Activated naive CD8-positive, alpha-beta T cell (primary cell): Measurements from ENCODE around the gene SLC6A3.

ENCODE experiments used
- H3K27ac Mint-ChIP-seq: one replicate; pipeline ENCODE4 v1.8.0; 2021; ENCODE audit warnings: mixed read lengths
- H3K27me3 Mint-ChIP-seq: one replicate; pipeline ENCODE4 v1.8.0; 2021; ENCODE audit warnings: mixed read lengths
- H3K36me3 Mint-ChIP-seq: one replicate; pipeline ENCODE4 v1.8.0; 2021; ENCODE audit warnings: mixed read lengths
- H3K4me1 Mint-ChIP-seq: one replicate; pipeline ENCODE4 v1.8.0; 2021; ENCODE audit warnings: low read depth, mixed read lengths
- H3K4me3 Mint-ChIP-seq: one replicate; pipeline ENCODE4 v1.8.0; 2021; ENCODE audit warnings: mild to moderate bottlenecking, mixed read lengths
- H3K9me3 Mint-ChIP-seq: one replicate; pipeline ENCODE4 v1.8.0; 2021; ENCODE audit warnings: low read depth, mixed read lengths

The SLC6A3 gene

DNA sequence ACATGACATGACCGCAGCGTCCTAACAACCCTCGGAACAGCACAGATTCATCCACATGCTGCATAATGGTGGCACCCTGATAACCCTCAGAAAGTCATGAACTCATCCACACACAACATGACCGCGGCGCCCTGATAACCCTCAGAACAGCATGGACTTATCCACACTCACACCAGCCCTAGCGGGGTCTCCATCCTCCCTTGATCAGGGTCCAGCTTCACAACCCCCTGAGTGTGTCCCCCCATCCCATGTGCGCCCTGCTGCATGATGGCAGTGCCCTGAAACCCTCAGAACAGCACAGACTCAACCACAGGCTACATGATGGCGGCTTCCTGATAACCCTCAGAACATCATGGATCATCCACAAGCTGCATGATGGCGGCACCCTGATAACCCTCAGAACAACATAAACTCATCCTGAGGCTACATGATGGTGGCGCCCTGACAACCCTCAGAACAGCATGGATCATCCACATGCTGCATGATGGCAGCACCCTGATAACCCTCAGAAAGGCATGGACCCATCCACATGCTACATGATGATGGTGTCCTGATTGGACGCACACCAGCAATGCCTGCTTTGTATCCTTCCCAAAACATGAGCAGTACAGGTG lies 28.3 kb downstream of the SLC6A3 start:
- H3K4me1 Mint-ChIP-seq, result no peaks in the 10 kb centered on the region
- no peaks in the 10 kb centered on the region for H3K36me3 Mint-ChIP-seq
- H3K27ac Mint-ChIP-seq, result no peak overlapping the region
- H3K4me3 Mint-ChIP-seq, result no peak overlapping the region
- peaks cover under 1% of the 10 kb centered on the region for H3K27me3 Mint-ChIP-seq
- H3K9me3 Mint-ChIP-seq, result no peaks in the 10 kb centered on the region

DNA sequence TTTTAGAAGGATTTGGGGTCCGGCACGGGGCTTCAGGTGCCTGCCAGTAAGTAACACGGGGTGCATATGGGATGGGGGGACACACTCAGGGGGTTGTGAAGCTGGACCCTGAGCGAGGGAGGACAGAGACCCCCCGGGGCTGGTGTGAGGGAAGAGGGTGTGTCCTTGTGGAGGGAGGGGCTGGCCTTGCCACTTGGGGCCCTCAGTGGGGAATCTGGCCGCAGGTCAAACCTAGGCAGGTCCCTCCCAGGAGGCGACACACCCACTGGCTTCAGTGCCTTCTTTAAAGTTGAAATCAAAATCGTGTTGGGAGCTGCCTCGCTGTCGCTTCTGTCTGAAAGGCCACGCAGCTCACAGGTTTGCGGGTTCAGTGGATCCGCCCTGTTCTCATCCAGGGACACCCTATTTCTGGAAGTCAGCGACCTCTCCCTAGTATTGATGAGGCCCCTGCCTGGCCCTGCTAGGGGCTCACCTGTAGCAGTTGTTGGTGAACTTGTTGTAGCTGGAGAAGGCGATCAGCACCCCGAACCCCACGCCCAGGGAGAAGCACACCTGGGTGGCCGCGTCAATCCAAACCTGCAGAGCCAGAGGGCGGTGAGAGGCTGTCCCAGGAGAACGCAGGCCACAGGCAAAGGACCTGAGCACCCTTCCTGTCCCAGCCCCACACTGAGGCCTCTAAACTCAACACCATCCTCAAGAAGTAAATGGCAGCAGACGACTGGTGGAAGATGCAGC lies 29.4 kb downstream of the SLC6A3 start:
- no peak overlapping the region for H3K4me3 Mint-ChIP-seq
- no peaks in the 10 kb centered on the region for H3K9me3 Mint-ChIP-seq
- H3K27ac Mint-ChIP-seq, result no peak overlapping the region
- peaks cover 3% of the 10 kb centered on the region for H3K27me3 Mint-ChIP-seq
- H3K36me3 Mint-ChIP-seq, result no peaks in the 10 kb centered on the region
- H3K4me1 Mint-ChIP-seq, result no peaks in the 10 kb centered on the region

DNA sequence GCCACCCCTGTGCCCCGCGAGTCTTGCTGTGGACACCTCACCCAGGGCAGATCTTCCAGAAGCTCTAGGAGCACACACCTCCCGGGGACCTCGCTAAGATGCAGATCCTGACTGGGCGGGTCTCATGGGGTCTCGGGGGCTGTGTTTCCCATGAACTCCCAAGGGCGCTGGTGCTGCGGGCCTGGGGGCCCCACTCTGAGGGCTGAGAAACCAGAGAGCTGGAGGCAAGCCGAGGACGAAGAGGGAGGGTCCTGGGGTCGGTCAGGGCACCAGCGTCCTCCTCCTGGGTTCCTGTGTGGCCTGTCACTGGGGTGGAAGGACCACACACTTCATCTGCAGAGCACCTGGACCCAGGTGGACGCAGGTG lies 30.2 kb downstream of the SLC6A3 start:
- Mint-ChIP-seq H3K4me1 (no peaks in the 10 kb centered on the region), H3K27me3 (peaks cover 3% of the 10 kb centered on the region), H3K9me3 (no peaks in the 10 kb centered on the region), H3K27ac (no peak overlapping the region), H3K36me3 (no peaks in the 10 kb centered on the region), H3K4me3 (no peak overlapping the region)

DNA sequence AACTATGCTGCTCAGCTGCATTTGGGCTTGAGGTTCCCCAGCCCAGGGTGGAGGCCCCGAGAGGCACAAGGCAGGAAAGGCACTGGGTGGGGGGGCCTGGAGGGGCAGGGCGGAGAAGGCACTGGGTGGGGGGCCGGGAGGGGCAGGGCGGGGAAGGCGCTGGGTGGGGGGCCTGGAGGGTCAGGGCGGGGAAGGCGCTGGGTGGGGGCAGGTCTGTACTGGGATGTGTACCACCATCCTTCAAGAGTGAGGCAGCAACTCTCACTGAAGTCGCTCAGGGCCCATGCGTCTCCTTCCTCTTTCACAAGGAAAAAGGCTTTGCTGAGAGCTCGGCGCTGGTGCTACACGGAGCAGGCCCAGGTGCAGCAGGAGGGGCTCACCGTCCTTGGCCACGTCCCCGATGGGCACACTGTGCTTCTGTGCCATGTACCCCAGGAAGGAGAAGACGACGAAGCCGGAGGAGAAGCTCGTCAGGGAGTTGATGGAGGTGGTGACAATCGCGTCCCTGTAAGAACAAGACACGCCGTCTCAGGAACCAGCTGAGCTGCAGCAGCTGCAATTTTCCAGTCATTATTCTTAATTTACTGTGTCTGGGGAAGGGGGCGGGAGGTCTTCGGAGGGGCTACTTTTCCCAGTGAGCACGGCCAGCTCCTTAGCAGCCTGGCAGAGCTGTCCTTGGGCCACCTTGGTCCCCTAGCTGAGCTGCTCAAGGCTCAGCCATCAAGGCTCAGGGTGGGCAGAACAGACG lies 30.8 kb downstream of the SLC6A3 start:
- Mint-ChIP-seq H3K9me3 (no peaks in the 10 kb centered on the region), H3K36me3 (no peaks in the 10 kb centered on the region), H3K4me3 (no peak overlapping the region), H3K27me3 (peaks cover 3% of the 10 kb centered on the region), H3K27ac (no peak overlapping the region), H3K4me1 (no peaks in the 10 kb centered on the region)

DNA sequence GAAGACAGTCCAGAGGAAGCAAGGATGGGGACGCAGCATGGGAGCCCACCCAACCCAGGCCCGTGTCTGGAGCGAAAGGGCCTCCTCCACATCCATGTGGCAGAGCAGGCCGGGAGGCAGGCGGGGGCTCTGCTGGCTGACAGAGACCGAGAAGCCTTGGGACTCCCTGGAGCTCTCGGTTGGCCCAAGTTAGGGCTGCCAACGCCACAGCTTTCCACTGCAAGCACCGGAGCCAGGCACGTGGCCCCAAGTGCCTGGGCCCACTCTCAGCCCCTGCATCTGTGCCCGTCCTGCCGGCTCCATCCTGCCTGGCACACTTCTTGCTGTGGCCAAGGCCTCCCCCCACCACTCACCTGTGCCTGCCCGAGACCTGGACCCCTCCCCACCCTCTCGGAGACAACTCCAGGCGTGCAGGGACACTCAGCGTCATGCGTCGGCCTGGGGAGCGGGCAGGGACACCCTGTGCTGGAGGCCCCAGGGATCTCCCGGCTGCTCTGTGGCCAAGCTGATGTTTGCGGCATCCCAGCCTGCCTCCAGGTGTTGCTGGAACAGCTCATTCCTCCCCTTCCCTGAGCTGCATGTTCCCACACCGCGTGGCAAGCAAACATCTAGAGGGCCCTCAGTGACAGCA lies 31.5 kb downstream of the SLC6A3 start:
- no peak overlapping the region for H3K4me3 Mint-ChIP-seq
- H3K27ac Mint-ChIP-seq, result no peak overlapping the region
- peaks cover 3% of the 10 kb centered on the region for H3K27me3 Mint-ChIP-seq
- H3K36me3 Mint-ChIP-seq, result no peaks in the 10 kb centered on the region
- H3K9me3 Mint-ChIP-seq, result no peaks in the 10 kb centered on the region
- no peaks in the 10 kb centered on the region for H3K4me1 Mint-ChIP-seq

DNA sequence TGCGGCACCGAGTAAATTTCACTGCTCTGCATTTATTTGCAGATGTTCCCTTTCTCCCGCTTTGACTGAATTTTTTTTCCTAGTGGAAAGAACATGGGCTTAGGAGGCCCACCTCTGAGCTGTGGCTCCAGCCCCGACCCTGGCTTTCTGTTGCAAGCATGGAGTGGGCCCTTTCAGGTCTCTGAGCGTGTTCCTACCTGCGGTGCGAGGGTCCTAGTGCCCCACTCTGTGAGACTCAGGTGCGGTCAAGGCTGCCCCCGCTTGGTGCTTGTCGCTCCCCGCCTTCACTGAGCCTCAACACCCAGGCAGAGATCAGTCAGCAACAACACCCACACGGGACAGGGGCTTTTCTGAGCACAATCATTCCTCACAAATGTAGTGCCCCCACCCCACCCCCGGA lies 32.0 kb downstream of the SLC6A3 start:
- Mint-ChIP-seq H3K4me3 (no peak overlapping the region), H3K4me1 (no peaks in the 10 kb centered on the region), H3K27me3 (peaks cover 3% of the 10 kb centered on the region), H3K27ac (no peak overlapping the region), H3K36me3 (no peaks in the 10 kb centered on the region), H3K9me3 (no peaks in the 10 kb centered on the region)

DNA sequence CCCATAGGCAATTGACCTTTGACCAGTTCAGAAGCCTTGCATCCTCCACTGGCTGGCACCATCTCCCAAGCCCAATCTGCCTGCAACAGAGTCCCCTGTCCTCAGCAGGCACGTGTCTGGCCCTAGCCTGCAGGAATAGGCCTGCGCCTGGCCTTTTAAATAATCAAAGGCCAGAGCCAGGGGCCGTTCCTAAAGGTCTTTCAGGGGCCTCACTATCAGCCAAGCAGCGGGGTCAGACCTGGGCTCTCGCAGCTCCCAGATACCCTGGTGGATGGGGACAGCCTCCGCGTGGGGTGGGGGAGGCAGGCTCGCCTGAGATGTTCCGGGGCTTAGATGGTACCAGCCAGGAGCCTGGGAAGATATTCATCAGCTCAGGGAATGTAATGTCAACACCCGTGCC lies 32.6 kb downstream of the SLC6A3 start:
- Mint-ChIP-seq H3K27ac (no peak overlapping the region), H3K27me3 (peaks cover 3% of the 10 kb centered on the region), H3K36me3 (no peaks in the 10 kb centered on the region), H3K4me3 (no peak overlapping the region), H3K9me3 (no peaks in the 10 kb centered on the region), H3K4me1 (no peaks in the 10 kb centered on the region)

DNA sequence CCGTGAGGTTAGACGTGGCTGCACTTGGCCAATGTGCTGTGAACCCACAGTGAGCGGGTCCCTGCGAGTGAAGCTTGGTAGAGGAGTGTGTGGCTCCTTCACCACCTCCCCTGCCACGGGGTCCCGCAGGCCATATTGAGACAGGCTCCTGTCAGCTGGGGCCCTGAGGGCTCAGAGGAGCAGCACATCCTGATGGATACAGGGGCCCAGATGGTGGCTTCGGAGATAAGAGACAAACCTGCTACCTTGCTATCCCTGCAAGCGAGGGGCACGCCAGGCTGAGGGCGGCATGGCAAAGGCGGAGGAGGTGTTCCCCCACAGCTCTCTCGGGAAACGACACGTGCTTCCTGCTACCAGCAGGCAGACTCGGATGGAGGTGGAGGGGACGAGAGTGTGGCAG lies 33.1 kb downstream of the SLC6A3 start:
- Mint-ChIP-seq H3K4me3 (no peak overlapping the region), H3K36me3 (no peaks in the 10 kb centered on the region), H3K27me3 (peaks cover 4% of the 10 kb centered on the region), H3K9me3 (no peaks in the 10 kb centered on the region), H3K27ac (no peak overlapping the region), H3K4me1 (no peaks in the 10 kb centered on the region)

DNA sequence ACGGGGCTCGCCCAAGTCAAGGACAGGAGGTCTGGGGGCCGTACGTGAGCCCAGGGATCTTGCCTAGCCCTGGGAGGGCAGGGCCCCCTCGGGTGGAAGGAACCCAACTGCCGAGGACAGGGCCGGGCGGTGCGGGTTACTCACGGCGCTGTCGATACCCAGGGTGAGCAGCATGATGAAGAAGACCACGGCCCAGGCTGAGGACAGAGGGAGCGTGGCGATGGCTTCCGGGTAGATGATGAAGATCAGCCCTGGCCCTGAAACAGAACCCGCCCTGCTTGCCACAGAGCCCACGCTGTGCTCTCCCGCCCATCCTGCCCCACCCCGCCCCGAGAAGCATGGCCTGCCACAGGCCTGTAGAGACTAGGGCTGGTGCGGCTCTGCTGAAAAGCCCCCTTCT lies 34.1 kb downstream of the SLC6A3 start:
- no peaks in the 10 kb centered on the region for H3K4me1 Mint-ChIP-seq
- H3K36me3 Mint-ChIP-seq, result no peaks in the 10 kb centered on the region
- H3K9me3 Mint-ChIP-seq, result no peaks in the 10 kb centered on the region
- H3K4me3 Mint-ChIP-seq, result no peak overlapping the region
- peaks cover 4% of the 10 kb centered on the region for H3K27me3 Mint-ChIP-seq
- no peak overlapping the region for H3K27ac Mint-ChIP-seq

DNA sequence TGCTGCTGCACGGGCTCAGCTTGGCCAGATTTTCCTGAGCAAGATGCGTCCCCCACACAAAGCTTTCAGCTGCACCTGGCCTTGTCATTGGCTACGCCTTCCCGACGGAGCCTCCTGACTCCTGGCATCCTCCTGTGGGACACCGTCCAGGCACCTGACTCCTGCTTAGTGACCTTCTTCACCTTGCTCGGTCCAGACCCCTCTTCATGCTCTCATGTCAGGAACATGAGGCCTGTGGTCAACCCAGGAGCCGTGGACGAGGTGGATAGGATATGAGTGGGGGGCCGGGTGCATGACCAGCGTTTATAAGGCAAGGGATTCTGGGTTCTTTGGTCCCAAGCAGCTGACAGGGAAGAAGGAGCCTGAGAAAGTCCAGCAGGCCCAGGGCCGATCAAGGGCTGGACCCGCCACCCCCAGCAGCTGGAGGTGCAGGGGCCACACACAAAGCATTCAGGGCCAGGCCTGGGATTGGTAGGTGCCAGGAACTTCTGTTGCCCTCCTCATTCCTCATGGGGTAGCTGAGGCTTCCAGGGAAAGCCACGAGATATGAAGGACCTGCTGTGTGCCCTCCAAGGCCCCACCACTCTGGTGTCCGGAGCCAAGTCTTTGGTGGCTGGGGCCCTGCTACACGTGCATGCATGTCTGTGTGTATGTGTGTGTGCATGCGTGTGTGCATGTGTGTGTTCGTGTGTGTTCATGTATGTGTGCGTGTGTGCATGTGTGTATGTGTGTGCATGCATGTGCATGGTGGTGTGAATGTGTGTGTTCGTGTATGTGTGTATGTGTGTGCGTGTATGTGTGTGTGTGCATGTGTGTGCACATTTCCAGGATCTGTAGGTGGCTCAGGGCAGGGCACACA lies 34.9 kb downstream of the SLC6A3 start:
- Mint-ChIP-seq H3K9me3 (no peaks in the 10 kb centered on the region), H3K27me3 (peaks cover 4% of the 10 kb centered on the region), H3K4me1 (no peaks in the 10 kb centered on the region), H3K27ac (no peak overlapping the region), H3K4me3 (no peak overlapping the region), H3K36me3 (no peaks in the 10 kb centered on the region)

DNA sequence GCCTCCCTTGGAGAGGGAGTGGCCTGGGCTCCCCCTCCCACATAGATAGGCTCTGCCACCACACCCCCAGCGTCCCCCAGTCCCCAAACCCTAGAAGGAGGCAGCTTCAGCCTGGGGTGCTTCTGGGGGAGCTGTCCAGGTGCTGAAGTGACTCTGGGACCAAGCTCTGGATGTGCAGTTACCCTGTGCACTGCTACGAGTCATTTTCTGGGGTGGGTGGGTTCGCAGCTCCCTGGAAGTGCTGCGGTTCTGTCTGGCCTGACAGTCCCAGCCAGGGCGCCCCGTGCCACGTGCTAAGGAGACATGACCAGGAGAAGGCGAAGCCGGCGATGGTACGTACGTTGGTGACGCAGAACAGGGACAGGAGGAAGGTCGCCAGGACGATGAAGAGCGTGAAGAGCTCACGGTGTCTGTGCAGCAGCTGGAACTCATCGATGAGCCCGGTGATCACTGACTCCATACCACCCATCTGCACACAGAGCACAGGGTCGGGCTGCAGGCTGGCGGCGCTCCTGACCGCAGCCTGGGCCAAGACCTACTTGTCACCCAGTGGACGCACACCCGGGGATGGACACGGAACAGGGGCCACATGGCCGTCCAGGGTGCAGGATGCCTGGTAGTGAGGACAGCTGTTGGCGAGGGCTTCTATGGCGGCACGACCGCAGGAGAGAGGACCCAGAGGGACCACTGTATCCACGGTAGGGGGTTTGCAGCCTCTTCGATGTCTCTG lies 35.7 kb downstream of the SLC6A3 start:
- H3K27ac Mint-ChIP-seq, result no peak overlapping the region
- H3K27me3 Mint-ChIP-seq, result peaks cover 4% of the 10 kb centered on the region
- no peaks in the 10 kb centered on the region for H3K4me1 Mint-ChIP-seq
- no peaks in the 10 kb centered on the region for H3K36me3 Mint-ChIP-seq
- H3K4me3 Mint-ChIP-seq, result no peak overlapping the region
- no peaks in the 10 kb centered on the region for H3K9me3 Mint-ChIP-seq

DNA sequence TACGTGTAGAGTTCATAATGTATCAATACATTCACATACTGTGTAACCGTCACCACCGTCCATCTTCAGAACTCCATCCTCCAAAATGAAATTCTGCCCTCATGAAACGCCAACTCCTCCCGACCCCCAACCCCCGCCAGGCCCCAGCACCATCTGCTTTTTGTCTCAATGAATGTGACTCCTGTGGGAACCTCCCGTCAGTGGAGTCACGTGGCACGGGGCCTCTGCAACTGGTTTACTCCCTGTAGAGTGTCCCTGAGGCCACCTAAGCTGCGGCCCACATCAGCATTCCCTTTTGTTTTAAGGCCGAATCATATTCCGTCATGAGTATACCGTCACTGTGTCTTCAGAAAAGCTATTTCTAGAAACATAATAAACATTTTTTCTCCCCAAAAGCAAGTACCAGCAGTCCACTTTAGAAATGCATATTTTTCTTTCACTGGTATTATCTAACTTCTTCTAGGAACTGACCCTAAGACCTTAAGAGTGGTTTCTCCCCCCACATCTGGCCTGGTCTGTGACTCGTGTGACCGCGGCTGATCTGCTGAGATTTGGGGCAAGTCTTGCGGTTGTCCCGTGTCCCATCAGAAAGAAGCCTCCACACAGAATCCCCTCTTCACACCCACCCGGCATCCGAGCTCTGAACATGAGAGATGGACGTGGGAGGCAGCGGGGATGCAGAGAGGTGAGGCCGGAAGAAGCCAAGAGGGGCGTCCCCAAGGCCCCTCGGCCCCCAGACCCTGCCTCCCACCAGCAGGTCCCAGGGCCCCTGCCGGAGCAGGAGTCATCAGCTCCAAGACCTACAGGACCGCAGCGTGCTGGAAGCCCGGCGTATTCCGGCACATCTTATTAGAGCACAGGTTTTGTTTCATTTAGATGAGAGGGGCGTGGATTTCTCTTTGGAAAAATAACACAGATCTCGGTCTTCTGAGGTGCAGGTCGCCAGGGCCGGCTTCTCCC lies 38.3 kb downstream of the SLC6A3 start:
- Mint-ChIP-seq H3K36me3 (no peaks in the 10 kb centered on the region), H3K27ac (no peak overlapping the region), H3K9me3 (no peaks in the 10 kb centered on the region), H3K27me3 (peaks cover 9% of the 10 kb centered on the region), H3K4me1 (no peaks in the 10 kb centered on the region), H3K4me3 (no peak overlapping the region)
